GM03348 (cell line): ENCODE results near the gene PSMA3.
A peak's percentile ranks its signal among the peaks of the same experiment; 100 is the strongest.

Source experiments
- DNase-seq: peaks from one replicate; pipeline ENCODE4 v3.0.0; 2012; ENCODE audit warnings: low spot score

Gene PSMA3

DNA sequence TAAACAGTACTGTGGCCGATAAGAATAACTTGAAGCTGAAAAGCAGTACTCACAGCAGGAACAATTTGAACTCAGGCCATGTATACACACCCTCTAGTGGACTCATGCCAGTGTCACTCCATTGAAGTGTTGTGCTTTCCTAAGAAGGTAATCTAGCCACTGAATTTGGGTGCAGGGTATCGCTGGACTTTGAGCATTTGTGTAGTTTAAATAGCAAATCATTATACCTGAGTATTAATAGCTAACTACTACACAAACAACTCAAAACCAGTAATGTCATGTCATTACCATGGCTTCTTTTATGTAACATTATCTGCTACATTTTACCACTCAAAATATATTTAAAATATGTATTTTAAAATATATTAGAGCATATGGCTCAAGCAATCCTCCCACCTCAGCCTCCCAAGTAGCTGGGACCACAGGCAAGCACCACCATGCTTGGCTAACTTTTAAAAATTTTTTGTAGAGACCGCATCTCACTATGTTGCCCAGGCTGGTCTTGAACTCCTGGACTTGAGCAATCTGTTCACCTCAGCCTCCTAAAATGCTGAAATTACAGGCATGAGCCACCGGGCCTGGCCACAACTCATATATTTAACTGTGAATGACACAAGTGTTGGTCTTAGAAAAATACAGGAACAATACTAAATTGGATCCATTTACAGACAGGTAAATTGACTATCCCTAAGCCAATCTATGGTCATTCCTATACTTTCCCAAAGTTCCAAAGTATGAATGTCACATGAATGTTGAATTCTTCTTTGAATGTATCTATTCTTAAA lies 28.1 kb downstream of the PSMA3 start:
- DNase-seq: no peak

DNA sequence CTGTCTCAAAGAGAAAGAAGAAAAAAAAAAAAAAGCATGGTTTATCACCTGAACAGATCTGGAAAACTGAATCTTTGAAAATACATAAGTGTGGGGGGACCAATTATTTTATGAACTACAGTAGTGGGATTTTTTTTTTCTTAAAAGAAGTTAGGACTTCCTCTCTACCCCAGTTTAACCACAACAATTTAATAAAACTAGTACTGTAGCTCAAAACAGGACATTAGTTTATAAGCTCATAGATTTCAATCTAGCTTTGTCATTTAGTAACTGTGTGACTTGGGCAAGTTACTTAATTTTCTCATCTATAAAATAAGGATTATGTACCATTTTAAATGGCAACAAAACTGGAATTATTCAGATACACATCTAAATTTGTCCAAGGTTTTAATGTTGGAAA lies 30.2 kb downstream of the PSMA3 start:
- DNase-seq: no peak

DNA sequence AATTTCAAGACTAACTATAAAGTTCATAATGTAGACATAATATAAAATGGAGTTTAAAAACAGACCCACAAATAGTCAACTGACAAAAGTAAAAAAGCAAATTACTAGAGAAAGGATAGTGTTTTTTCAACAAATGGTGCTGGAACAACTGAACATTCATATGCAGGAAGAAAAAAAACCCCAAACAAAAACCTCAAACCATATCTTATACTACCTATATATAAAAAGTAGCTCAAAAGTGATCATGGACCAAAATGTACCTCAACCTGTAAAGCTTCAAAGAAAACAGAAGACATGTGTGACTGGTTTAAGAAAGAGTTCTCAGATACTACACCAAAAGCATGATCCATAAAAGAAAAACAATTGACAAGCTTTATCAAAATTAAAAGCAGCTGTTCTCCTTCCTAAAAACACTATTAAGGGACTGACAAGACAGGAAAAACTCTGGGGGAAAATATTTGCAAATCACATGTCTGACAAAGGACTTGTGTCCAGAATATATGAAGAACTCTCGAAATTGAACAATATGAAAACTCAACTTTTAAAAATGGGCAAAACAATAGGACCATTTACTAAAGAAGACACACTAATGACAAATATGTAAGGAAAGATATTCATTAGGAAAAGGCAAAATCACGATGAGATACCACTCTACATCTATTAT lies 31.0 kb downstream of the PSMA3 start:
- DNase-seq: no peak

DNA sequence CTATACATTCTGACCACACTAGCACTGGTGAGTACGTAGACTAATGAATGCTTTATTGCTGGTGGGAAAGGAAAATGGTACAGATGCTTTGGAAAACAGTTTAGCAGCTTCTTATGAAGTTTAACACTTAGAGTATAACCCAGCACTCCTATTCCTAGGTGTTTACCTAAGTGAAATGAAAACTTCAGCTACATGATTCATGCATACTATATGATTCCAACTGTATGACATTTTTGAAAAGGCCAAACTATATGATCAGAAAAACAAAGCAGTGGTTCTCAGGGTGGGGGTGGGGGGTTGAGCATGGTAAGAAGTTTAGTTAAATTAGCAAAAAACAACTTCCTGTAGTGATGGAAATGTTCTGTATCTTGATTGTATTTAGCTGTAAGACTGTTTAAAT lies 31.6 kb downstream of the PSMA3 start:
- DNase-seq: no peak

DNA sequence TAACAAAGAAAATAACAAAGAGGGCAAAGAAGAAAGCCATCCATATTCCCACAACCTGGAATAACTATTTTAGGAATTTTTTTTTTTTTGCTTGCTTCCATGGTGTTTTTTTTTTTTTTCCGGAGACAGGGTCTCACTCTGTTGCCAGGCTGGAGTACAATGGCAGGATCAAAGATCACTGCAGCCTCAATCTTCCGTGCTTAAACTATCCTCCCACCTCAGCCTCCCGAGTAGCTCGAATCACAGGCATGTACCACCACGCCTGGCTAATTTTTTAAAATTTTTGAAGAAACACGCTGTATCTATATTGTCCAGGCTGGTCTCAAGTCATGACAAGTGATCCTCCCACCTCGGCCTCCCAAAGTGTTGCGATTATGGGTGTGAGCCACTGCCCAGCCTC lies 33.5 kb downstream of the PSMA3 start:
- no peak for DNase-seq

DNA sequence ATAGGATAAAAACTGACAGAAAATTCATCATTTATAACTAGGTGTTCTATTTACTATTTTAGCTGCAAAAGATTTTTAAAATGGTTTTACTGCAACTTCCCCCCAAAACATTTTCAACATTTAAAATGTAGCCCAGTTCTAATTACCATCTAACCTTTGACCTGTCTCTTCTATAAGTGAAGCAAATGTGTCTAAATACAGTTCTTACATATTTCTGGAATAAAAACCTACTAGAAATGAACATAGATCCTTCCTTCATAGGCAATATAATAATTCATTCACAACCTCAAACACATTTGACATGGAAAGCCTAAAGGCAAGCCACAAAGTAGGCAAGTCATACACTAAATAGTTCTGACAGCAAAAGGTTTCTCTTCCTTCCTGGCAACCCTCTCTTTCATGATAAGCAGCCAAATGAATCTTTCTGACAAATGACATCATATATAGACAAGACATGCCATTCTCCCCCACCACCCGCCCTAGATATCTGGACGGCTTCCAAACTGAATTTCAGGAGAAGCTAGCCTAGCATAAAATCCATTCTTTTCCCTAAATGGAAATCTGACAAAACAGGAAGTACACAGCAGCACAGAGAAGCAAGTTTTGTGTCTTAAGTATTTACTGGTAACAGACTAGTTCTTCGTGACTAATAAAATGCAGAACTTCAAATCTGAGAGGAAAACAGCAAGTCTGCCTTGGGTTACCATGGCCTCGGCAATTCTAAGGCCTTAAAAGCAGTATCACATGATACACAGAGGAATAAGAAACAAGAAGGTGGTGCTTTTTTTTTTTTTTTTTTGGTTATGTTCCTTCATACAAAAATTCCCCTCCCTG lies 36.5 kb downstream of the PSMA3 start:
- DNase-seq: peak; percentile 76

DNA sequence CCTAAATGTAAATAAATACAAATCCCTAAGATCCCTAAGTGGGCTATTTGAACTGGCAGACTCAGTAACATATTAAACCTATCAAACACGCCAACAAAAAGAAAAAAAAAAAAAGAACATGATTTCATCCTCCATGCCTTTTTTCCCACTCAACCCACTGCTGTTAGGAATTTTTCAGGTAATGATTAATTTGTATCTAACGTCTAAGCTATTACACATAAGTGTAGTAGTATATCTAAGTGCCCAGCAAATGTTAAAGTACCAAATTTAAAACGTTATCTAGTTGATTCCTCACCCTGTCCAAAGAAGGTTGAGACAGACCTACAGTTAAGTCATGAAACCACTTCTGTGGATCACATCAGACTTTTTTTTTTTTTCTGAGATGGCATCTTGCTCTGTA lies 37.3 kb downstream of the PSMA3 start:
- no peak for DNase-seq

DNA sequence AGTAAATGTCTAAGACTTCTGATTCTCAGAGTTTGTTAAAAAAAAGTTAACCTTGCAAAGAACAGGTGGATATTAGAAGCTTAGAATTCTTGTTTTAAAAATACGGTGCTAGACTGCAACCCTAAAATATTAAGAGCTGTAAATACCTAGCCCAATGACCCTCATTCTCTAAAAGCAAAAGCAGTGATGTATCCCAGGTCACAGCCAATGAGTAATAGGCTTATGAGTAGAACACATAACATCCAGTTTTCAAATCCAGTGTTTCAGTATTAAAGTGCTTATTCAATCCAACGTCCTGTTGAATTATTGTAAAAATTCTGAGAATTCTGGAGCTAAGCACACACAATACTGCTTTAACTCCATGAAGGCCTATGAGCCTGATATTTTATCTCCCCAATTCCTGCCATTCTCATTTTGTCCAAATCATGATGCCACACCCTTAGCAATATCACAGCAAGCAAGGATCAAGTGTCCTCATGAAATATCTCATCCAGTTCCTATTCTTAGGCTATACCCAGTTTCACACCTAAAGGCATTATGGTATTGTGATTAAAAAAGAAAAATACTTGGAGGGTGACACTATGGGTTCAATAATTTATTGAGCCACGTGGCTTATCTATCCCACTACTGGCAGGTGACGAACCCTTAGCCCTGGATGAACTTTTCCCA lies 38.4 kb downstream of the PSMA3 start:
- no peak for DNase-seq

DNA sequence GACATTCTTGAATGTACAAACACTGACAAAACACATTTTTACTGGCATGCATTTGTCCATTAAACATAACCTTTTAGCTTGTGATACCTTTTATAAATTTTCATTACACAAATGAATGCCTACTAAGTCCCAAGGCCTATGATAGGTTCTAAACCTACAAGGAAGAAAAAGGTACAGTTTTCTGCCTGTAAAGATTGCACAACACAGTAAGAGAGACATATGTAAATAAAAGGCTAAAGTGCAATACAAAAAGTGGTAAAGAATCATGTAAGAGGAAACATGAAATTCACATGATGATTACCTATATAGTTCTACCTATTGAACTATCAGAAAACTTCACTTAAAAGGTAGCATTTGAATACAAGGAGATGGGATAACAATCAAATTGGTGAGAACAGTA lies 39.1 kb downstream of the PSMA3 start:
- DNase-seq: no peak

DNA sequence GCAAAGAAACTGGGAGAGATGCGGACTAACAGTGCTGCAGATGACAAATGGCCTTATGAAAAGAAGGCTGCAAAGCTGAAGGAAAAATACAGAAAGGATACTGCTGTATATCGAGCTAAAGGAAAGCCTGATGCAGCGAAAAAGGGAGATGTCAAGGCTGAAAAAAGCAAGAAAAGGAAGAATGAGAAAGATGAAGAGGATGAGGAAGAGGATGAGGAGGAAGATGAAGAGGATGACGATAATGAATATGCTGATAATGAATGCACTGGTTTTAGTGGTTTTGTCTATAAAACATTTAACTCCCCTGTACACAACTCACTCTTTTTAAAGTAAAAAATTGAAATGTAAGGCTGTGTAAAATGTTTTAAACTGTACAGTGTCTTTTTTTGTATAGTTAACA lies 40.5 kb downstream of the PSMA3 start:
- DNase-seq: no peak

DNA sequence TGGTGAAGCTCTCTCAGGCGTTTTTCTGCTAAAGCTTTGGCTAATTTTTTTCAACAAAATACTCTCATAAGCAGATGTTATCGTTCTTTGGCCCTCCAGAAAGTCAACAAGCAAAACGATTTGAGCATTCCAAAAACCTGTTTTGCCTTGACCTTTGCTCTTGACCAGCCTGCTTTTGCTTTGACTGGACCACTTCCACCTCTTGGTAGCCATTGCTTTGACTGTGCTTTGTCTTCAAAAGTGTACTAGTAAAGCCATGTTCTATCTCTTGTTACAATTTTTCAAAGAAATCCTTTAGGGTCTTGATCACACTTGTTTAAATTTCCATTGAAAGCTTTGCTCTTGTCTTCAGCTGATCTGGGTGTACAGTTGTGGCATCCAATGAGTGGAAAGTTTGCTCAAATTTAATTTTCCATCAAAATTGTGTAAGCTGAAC lies 43.0 kb downstream of the PSMA3 start:
- DNase-seq: no peak

DNA sequence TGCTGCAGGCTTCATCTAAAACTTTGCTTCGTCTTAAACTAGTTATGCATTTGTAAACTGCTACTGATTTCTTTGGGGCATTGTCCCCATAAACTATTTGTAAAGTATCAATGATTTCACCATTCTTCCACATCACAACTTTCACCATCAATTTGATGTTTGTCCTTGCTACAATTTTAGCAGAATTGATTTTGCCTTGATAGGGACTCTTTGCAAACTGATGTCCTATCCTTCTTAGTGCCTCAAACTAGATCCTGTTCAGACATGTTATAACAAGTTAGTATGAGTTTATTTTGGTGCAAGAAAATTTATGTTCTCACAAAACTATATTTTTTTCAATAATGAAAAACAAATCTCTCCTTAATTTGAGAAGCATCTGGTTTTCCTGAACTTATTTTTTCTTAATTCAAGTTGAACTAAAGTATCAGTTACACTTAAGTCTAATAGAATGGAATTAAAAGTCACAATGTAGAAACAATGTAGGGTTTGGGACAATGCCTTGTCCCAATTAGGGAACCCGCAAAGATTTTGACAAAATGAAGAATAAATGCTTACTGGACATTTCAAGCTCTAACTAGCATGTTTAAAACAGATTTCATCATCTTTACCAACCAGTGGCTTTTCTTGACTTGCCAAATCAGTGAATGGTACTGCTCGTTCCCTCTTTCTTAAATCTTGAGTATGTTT lies 43.6 kb downstream of the PSMA3 start:
- DNase-seq: no peak

DNA sequence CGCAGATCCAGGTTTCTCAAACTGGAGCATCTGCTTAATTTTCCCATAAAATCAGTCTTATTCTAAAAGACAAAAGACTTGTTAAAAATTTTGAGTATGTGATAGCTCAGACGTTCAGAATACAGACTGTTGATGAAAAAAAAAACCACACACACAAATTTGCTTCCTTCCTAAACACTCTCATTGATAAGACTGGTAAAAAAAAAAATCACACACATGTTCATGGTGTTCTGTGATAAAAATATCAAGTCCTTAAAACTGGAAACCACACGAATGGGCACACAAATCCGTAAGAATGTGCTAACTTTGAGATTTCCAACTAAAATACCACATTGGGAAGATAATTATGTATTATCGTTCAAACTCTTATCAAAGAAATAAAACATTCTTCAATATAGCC lies 47.0 kb downstream of the PSMA3 start:
- no peak for DNase-seq

DNA sequence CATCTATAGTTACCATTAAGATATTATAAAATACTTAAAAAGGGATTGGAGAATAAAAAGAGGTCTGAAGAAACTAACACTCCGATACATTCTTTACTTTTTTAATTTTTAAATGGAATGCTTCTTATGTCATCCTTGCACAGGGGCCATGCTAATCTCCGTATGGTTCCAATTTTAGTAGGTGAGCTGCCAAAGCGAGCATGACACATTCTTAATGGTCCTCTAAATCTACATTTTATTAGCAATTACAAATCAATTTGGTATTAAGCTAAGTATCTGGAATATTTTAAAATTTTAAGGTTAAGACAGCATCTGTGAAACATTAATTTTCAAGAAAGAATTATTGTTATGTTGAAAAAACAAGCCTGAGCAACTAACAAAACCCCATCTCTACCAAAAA lies 47.5 kb downstream of the PSMA3 start:
- DNase-seq: peak; percentile 31

DNA sequence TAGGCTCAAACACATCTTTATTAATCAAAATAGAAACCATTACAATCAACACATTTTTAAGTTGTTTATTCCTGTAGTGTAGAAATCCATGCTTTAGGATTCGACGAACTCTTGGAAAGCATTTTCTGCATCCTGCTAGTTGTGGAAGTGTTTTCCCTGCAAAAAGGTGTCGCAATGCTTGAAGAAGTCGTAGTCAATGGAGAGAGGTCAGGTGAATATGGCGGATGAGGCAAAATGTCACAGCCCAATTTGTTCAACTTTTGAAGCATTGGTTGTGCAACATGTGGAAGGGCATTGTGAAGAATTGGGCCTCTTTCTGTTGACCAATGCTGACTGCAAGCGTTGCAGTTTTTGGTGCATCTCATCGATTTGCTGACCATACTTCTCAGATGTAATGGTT lies 49.6 kb downstream of the PSMA3 start:
- no peak for DNase-seq

DNA sequence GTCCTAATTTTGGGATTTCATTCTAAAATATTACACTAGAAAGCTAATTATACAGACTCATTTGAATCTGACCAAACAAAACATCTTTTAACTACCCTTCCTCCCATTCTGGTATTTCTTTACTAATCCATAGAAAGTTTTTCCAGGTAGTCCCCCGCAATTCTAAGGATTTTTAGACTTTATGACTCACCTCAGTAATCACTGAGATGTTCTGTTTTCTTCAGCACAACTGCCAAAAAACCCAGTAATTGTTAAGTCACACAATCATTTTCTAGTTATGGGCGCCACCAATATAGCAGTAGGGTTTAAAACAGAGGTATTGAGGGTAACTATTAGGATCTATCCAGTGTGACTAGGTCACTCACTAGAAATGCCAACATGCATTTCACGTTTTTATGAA lies 52.1 kb downstream of the PSMA3 start:
- no peak for DNase-seq

DNA sequence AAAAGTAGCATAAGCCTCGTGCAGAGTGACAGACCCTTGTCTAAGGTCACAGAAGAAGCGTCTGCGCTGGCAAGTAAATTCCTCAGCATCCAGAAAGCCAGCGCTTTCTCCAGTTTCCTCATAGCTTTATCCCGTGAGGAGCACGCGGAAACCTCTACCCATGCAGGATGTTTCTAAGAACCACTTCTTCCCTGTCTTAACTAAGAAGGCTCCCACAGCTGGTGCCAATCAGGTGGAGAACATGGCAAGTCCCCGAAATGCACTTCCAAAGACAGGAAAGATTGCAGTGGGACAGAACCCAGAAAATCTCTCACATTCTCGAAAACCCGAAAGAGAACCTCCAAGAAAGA lies 52.7 kb downstream of the PSMA3 start:
- peak; percentile 12 for DNase-seq

DNA sequence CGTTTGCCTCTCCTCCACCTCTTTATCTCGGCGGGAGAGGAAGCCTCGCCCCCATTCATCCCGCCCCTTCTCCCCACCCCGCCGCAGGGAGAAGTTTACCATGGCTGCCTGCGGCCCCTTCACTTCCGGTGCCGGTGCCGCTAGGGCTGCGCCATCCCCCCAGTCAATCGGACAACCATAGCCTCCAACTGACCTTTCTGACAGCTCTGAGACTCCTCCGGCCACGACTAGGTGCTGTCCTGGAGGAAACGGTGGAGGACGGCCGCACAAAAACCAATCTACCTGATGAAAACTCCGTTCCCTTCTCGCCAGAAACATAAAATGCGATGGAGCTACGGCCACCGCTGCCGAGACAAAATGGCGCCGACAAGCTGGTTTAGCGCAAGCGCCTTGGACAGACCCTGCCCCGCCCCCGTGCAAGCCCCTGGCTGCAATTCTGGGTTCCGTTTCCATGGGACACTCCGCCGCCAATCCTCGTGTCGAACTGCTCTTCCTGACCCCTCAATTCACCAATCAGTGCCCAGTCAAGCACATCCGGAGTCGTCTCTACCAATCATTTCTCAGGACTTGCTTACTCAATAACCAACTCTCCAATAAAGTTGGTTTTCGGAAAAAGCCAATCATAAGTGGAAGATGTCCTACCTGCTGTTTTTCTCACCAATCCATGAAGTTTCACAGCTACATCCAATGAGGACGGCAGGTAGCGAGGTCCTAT lies 53.3 kb downstream of the PSMA3 start:
- peak; percentile 98 for DNase-seq

DNA sequence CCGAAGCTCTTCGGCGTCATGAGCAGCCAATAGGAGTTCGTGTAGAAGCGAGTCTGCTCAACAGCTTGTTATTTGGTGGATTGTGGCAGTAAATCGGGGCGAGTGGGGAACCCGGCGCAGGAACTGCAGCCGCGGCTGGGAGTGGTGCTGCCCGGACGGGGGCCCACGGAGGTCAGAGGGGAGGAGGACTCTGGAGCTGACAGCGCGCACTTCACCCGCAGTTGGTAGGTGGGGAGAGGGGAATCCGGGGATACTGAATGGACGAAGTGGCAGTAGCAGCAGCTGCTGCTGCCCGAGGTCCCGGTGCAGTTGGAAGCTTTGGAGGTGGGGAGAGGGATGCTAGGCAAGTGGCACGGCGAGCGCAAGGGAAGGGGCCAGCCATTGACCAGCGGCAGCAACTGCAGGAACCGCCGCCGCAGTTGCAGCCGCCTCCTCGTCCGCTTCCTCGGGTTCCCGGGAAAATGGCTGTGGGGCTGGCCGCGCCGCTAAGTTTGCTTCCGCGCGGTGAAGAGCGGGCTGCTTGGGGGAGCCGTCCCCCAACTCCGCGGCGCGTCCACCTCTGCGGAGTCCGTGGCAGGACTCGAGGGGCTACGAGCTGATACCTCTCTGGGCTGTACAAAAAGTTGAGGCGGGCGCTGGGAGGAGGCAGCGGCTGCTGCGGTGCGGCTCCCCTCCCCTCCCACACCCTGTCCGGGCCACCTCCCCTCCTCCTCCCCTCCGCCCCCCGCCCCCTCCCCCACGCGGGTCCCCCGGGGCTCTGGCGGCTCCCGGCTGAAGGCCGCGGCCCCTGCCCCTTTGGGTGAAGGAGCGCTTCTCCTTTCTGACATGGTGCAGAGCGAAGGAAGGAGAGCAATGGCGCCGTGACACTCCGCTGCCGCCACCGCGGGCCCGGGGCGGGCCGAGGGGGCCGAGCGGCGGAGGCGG lies 54.1 kb downstream of the PSMA3 start, which contains the start of gene ARID4A:
Gene ARID4A (plus strand): TSS at position 79 of the 924 bp plus-strand sequence. CDS start 1,300 bp downstream, outside the sequence.
- DNase-seq: peak; percentile 54
